ENCODE data around the gene FAM171A1. TPM values are rescaled to one million over a fixed set of nuclear protein-coding genes. Genes with fewer than 3 reads are reported as not detected.
"Not testable (repeated sequence)": the region's sequence is repeated elsewhere in the genome, so short reads cannot be mapped to it uniquely, and the experiment has no call there.

FAM171A1 gene
- total RNA-seq, 2 experiments from 2014 or later: 5.6 to 7.0 TPM

DNA sequence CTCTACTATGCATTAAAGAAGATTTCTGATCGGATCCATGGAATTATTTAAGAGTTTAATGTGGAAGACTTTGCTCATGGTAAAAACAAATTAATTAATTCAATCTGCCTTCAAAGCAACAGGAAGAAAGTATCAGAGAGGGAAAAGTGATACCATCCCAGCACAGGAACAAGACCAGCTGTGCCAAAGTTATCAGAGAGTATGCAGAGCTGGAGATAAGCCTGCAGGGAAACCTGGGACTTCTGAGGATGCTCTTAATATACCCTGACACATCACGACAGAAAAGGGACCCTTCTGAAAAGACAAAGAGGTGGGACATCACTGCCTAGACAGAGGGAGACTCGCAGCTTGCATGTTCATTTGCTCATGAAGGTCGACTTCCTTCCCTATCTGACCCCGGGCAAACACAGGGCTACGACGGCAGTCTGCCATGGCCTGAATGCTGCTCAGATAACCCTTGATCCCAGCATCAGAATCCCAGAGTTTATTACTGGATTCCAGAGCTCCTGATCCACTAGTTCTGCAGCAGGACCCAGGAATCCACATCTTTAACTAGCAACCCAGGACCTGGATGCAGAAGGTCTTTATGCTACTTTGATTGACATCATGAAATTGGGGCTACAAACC is 29.5 kb downstream of the FAM171A1 start:
- H3K27ac Mint-ChIP-seq: no peak overlapping the region
- no peak for DNase-seq
- H3K36me3 Mint-ChIP-seq: no peaks in the 10 kb centered on the region
- peaks cover 3% of the 10 kb centered on the region for H3K4me1 Mint-ChIP-seq
- H3K9me3 Mint-ChIP-seq: no peaks in the 10 kb centered on the region
- H3K27me3 Mint-ChIP-seq: peaks cover 19% of the 10 kb centered on the region
- H3K4me3 Mint-ChIP-seq: no peak overlapping the region

DNA sequence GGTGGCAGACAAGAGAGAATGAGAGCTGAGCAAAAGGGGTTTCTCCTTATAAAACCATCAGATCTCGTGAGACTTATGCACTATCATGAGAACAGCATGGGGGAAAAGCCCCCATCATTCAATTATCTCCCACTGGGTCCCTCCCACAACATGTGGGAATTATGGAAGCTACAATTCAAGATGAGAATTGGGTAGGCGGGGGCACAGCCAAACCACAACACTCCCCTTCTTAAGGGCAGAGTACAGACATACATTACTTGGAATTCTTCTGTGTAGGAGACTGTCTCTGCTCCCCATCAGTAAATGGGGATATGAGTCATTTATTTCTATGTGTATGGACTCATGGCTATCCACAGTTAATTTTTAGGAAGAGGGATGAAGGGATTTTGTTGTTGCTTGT is 31.2 kb downstream of the FAM171A1 start:
- Mint-ChIP-seq H3K4me3 (no peak overlapping the region), H3K36me3 (no peaks in the 10 kb centered on the region), H3K4me1 (peaks cover 5% of the 10 kb centered on the region), H3K9me3 (no peaks in the 10 kb centered on the region), H3K27ac (no peak overlapping the region), H3K27me3 (peaks cover 14% of the 10 kb centered on the region)
- no peak for DNase-seq

DNA sequence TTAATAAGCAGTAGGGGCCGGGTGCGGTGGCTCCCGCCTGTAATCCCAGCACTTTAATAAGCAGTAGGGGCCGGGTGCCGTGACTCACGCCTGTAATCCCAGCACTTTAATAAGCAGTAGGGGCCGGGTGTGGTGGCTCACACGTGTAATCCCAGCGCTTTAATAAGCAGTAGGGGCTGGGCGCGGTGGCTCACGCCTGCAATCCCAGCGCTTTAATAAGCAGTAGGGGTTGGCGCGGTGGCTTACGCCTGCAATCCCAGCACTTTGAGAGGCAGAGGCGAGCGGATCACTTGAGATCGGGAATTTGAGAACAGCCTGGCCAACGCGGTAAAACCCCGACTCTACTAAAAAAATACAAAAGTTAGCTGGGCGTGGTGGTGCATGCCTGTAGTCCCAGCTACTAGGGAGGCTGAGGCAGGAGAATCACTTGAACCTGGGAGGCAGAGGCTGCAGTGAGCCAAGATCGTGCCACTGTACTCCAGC is 33.6 kb downstream of the FAM171A1 start:
- H3K27me3 Mint-ChIP-seq, H3K9me3 Mint-ChIP-seq, DNase-seq, H3K4me3 Mint-ChIP-seq, H3K36me3 Mint-ChIP-seq, H3K4me1 Mint-ChIP-seq, H3K27ac Mint-ChIP-seq: not testable (repeated sequence)

DNA sequence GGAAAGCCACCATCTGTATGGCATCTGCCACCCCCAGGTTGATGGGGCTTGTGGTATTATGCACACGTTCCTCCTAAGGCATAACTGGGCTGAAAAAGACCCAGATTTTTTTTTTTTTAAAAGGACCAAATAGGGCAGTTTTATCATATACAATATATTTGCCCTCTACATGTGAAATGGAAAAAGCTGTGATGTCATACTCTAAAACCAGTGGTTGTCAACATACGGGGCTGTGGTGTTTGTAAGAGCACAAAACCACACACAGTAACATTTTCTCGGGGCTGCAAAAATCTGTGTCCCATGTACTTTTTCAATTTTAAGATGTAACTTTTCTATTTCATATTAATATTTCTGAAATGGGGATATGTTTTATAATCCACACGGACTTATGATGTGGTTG is 34.9 kb downstream of the FAM171A1 start:
- H3K27ac Mint-ChIP-seq: no peak overlapping the region
- H3K9me3 Mint-ChIP-seq: no peaks in the 10 kb centered on the region
- peaks cover 3% of the 10 kb centered on the region for H3K4me1 Mint-ChIP-seq
- DNase-seq: no peak
- no peak overlapping the region for H3K4me3 Mint-ChIP-seq
- H3K36me3 Mint-ChIP-seq: no peaks in the 10 kb centered on the region
- no peaks in the 10 kb centered on the region for H3K27me3 Mint-ChIP-seq

DNA sequence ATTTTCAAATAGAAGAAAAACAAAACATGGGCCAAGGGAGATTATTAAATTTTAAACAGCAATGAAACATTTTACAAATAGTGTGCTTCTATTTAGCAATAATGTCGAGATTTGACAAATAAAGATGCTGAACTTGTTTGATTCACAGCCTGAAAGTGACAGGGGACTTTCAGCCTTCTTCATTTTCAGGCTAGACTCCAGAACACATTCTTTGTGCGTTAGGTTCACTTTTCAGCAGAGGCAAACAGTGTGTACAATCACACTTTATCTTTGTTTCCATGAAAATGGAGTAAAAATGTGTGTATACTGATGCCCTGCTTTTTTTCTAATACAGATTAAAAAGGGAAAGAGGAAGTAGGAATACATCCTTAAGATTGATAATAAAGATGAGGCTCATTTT is 35.6 kb downstream of the FAM171A1 start:
- no peaks in the 10 kb centered on the region for H3K36me3 Mint-ChIP-seq
- peaks cover 3% of the 10 kb centered on the region for H3K4me1 Mint-ChIP-seq
- H3K4me3 Mint-ChIP-seq: no peak overlapping the region
- H3K9me3 Mint-ChIP-seq: no peaks in the 10 kb centered on the region
- no peak overlapping the region for H3K27ac Mint-ChIP-seq
- DNase-seq: no peak
- no peaks in the 10 kb centered on the region for H3K27me3 Mint-ChIP-seq

DNA sequence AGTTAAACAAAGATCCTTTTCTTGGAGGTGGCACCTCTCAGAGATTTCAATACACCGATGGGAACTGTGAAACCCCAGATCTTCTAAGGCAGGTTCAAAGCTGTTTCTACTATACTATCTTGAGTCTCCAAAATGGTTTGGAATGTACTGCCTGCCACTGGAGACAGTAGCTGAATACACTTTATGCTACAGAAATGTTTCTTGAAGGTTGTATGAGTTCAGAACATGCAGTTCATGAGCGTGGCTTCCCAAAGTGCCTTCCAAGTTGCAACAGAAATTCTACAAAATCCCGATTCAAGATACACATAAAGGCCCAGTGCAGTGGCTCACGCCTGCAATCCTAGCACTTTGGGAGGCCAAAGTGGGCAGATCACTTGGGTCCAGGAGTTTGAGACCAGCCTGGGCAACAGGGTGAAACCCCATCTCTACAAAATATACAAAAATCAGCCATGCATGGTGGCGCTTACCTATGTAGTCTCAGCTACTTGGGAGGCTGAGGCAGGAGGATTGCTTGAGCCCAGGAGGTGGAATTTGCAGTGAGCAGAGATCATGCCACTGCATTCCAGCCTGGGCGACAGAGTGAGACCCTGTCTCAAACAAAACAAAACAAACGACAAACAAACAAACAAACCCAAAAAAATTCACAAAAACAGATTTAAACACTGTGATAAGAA is 36.3 kb downstream of the FAM171A1 start:
- no peak for DNase-seq
- Mint-ChIP-seq H3K27me3 (no peaks in the 10 kb centered on the region), H3K9me3 (no peaks in the 10 kb centered on the region), H3K36me3 (no peaks in the 10 kb centered on the region), H3K27ac (no peak overlapping the region), H3K4me3 (no peak overlapping the region), H3K4me1 (peaks cover 3% of the 10 kb centered on the region)

DNA sequence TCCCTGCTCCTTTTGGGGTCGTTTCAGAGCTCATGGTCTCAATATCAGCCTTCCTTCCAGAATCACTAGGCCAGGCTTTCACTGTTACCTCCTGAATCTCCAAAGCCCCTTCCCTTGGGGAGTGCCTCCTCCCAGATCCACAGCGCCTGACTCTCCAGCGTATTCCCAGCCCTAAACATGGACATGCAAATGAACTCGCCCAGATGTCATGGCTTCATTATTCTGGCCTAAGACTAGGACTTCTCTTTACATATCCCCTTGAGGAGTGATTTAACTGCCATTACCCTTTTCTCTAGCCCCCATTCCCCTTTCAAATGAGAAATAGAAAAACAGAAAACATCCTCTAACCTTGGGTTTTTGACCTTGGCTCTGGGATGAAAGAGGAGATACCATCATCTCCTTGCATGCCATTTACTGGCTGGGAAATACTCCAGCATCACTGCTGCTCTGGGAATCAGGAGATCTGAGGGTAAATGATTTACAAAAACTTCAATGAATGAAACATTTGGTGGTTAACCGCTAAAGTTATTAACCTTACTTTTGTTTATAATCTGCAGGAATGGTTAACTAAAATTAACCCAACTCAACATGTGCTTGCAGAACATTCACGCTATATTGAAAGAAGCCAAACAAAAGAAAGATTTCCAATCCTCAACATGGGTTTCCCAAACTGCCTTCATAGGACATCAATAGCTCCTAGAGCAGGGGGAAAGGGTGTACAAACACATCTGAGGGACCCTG is 37.0 kb downstream of the FAM171A1 start:
- Mint-ChIP-seq H3K27ac (no peak overlapping the region), H3K4me1 (peaks cover 3% of the 10 kb centered on the region), H3K9me3 (no peaks in the 10 kb centered on the region), H3K27me3 (no peaks in the 10 kb centered on the region), H3K36me3 (no peaks in the 10 kb centered on the region), H3K4me3 (no peak overlapping the region)
- no peak for DNase-seq

DNA sequence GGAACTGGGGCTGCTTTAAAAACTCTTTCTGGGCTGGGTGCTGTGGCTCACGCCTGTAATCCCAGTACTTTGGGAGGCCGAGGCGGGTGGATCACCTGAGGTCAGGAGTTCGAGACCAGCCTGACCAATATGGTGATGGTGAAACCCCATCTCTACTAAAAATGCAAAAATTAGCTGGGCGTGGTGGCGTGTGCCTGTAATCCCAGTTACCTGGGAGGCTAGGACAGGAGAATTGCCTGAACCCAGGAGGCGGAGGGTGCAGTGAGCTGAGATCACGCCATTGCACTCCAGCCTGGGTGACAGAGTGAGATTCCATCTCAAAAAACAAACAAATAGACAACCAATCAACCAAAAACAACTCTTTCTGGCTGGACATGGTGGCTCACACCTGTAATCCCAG is 37.9 kb downstream of the FAM171A1 start:
- not testable (repeated sequence) for H3K4me3 Mint-ChIP-seq, H3K27me3 Mint-ChIP-seq, H3K4me1 Mint-ChIP-seq, H3K9me3 Mint-ChIP-seq, H3K27ac Mint-ChIP-seq, H3K36me3 Mint-ChIP-seq, DNase-seq

DNA sequence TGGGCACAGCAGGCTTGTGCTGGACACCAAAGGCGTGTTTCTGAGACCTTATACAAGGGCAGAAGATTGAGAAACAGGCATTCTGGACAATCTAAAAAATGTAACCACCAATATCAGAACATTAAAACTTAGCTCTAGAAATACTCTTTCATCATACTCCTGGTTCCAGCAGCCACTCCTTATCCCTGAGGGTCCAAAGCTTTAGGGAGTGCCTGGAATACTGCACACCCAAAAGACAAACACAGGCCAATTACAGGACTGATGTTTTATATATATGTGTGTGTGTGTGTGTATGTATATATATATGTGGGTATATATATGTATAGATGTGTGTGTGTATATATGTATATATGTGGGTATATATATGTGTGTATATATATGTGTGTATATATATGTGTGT is 39.6 kb downstream of the FAM171A1 start:
- DNase-seq: no peak
- Mint-ChIP-seq H3K27me3 (no peaks in the 10 kb centered on the region), H3K27ac (no peak overlapping the region), H3K4me3 (no peak overlapping the region), H3K9me3 (no peaks in the 10 kb centered on the region), H3K36me3 (no peaks in the 10 kb centered on the region), H3K4me1 (peaks cover 3% of the 10 kb centered on the region)

DNA sequence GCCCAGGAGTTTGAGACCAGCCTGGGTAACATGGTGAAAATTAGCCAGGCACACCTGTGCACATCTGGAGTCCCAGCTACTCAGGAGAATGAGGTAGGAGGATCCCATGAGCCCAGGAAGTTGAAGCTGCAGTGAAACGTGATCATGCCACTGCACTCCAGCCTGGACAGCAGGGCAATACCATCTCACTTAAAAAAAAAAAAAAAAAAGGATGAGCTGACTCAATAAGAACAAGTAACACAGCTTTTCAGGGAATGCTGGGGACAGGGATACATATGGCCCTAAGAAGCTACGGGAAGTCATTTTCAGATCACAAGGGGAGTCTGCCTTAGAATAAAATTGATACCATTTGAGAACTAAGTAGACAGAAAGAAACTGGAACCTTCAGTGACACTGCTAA is 41.7 kb downstream of the FAM171A1 start:
- H3K4me1 Mint-ChIP-seq: peaks cover 7% of the 10 kb centered on the region
- no peak for DNase-seq
- H3K27me3 Mint-ChIP-seq: peaks cover 3% of the 10 kb centered on the region
- peaks cover 4% of the 10 kb centered on the region for H3K9me3 Mint-ChIP-seq
- H3K36me3 Mint-ChIP-seq: peaks cover 7% of the 10 kb centered on the region
- no peak overlapping the region for H3K27ac Mint-ChIP-seq
- H3K4me3 Mint-ChIP-seq: no peak overlapping the region

DNA sequence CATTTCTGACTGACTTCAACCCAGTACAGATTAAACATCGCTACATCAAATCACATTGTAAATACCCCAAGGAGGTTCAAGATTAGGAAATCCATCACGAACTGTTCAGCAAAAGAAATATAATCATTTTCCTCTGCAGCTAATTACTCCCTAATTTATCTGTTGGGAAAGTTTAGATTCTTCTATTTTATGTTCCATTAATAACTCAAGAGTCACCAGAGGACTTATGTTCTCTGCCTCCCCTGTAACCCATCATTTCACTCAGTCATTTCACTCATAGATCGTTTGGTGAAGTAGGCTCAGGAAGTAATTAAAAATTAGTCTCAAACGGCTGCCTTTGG is 45.2 kb downstream of the FAM171A1 start:
- peaks cover 4% of the 10 kb centered on the region for H3K9me3 Mint-ChIP-seq
- no peak for DNase-seq
- H3K4me3 Mint-ChIP-seq: no peak overlapping the region
- no peak overlapping the region for H3K27ac Mint-ChIP-seq
- H3K36me3 Mint-ChIP-seq: peaks cover 7% of the 10 kb centered on the region
- H3K27me3 Mint-ChIP-seq: peaks cover 3% of the 10 kb centered on the region
- peaks cover 7% of the 10 kb centered on the region for H3K4me1 Mint-ChIP-seq

DNA sequence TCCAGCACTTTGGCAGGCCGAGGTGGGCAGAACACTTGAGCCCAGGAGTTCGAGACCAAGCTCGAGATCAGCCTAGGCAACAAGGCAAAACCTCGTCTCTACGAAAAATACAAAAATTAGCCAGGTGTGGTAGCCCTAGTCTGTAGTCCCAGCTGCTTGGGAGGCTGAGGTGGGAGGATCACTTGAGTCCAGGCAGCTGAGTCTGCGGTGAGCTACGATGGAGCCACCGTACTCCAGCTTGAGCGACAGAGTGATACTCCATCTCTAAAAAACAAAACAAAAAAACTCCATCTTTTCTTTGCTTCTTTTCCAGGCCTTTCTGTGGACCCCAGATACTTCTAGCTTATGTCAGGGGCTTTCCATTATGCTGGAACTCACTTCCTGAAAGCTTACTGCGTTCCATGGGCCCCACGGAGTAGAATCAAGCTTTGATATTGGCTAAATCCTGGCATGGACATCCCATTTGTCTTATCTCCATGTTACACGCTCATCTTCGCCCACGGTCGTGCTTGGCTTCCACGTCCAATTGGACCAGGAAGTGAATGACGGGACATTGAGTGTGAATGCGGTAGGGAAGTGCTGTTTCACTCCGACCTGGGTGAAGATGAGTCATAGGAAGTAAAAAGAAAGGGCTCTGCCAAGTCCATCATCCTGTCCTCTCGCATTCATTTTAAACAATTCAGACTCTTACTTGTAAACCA is 45.7 kb downstream of the FAM171A1 start:
- Mint-ChIP-seq H3K27me3 (peaks cover 3% of the 10 kb centered on the region), H3K36me3 (peaks cover 7% of the 10 kb centered on the region), H3K9me3 (peaks cover 4% of the 10 kb centered on the region), H3K4me3 (no peak overlapping the region), H3K27ac (peak overlapping the region; percentile 43), H3K4me1 (peaks cover 7% of the 10 kb centered on the region)
- DNase-seq: peak; percentile 3

DNA sequence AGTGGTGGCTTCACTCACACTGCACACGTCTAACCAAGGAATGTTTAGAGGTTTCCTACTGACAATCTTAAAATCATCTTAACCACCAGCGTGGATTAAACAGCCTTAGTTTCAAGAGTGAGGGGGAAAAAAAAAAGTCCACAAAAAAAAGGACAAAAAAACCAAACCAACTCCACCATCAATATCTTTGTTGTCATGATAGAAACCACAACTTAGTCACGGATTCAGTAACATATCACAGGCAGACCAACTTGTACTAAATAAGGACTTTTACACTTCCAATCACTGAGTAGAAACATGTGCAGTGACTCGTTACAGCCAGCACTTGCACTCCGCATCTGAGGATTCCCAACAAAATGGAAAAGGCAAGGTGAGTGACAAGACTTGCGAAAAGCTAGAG is 46.5 kb downstream of the FAM171A1 start:
- Mint-ChIP-seq H3K27me3 (peaks cover 6% of the 10 kb centered on the region), H3K9me3 (peaks cover 7% of the 10 kb centered on the region), H3K4me3 (no peak overlapping the region), H3K36me3 (peaks cover 7% of the 10 kb centered on the region), H3K4me1 (peaks cover 7% of the 10 kb centered on the region), H3K27ac (no peak overlapping the region)
- DNase-seq: no peak

DNA sequence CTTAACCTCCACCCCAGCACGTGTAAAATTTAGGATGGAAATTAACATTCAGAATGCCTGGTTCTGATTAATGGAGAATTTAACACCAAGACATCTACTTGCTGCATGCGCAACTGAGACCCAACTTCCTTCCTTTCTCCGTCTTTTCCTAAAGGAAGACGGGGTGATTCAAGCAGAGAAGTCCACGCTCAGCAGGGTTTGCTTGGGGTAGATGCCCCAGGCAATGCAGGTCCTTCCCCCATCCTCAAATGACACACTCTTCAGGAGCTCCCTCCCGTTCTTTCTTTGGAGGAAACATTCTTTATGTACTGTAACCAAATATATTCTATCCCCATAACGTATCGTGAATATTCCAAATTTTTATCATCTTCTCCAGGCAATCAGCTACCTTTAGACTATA is 47.0 kb downstream of the FAM171A1 start:
- no peak for DNase-seq
- Mint-ChIP-seq H3K27me3 (peaks cover 6% of the 10 kb centered on the region), H3K9me3 (peaks cover 7% of the 10 kb centered on the region), H3K4me1 (peaks cover 7% of the 10 kb centered on the region), H3K27ac (no peak overlapping the region), H3K4me3 (no peak overlapping the region), H3K36me3 (peaks cover 7% of the 10 kb centered on the region)

DNA sequence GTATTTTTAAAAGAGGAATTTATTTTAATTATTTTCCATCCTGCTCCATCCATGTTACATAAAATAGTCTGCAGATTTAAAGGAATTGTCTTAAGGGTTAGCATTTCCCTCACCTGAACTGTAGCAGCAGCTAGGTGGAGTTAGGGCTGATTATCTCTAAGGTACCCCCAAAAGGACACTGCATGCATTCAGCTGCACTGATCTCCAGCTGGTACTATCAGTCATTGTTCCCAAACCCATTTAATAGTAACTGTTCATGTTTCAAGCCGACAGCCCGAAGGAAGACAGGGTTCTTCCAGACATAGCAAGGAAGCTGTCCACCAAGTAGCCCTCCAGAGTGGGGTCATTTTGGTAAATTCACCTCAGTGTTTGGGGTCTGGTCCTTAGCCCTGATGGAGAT is 48.7 kb downstream of the FAM171A1 start:
- H3K27me3 Mint-ChIP-seq: peaks cover 6% of the 10 kb centered on the region
- H3K9me3 Mint-ChIP-seq: peaks cover 7% of the 10 kb centered on the region
- H3K4me3 Mint-ChIP-seq: no peak overlapping the region
- peaks cover 7% of the 10 kb centered on the region for H3K36me3 Mint-ChIP-seq
- peaks cover 7% of the 10 kb centered on the region for H3K4me1 Mint-ChIP-seq
- DNase-seq: no peak
- H3K27ac Mint-ChIP-seq: no peak overlapping the region
